Activated CD8-positive, alpha-beta T cell treated with anti-CD3 and anti-CD28 coated beads for 36 hours (primary cell): ENCODE results near the gene EBF3. TPM values are rescaled to one million over a fixed set of nuclear protein-coding genes. Genes with fewer than 3 reads are reported as not detected.

Source experiments
- ATAC-seq: fragments of 200-7000 bp; cut with Tn5 transposase; one replicate; pipeline ENCODE4 v1.10.0; 2021; ENCODE audit warnings: mild to moderate bottlenecking, moderate library complexity
- CTCF ChIA-PET: fragments of 350-600 bp; sonication (Branson Sonifier 250); formaldehyde crosslinking; loops from one replicate; lab custom pipeline; 2021; ENCODE audit warnings: antibody characterized with exemption; lab: Charles Lee
- POLR2A ChIA-PET: fragments of 350-600 bp; sonication (Branson Sonifier 250); formaldehyde crosslinking; loops from one replicate; lab custom pipeline; 2021; ENCODE audit warnings: antibody characterized with exemption; lab: Charles Lee
- DNase-seq: peaks from one replicate; pipeline ENCODE4 v3.0.0-alpha.2; 2020
- H3K27ac Mint-ChIP-seq: one replicate; pipeline ENCODE4 v1.8.0; 2021; ENCODE audit warnings: mild to moderate bottlenecking, mixed read lengths
- H3K27me3 Mint-ChIP-seq: one replicate; pipeline ENCODE4 v1.8.0; 2021; ENCODE audit warnings: mixed read lengths
- H3K36me3 Mint-ChIP-seq: one replicate; pipeline ENCODE4 v1.8.0; 2021; ENCODE audit warnings: low read depth, mixed read lengths
- H3K4me1 Mint-ChIP-seq: one replicate; pipeline ENCODE4 v1.8.0; 2021; ENCODE audit warnings: low read depth, mixed read lengths
- H3K4me3 Mint-ChIP-seq: one replicate; pipeline ENCODE4 v1.8.0; 2021; ENCODE audit warnings: mild to moderate bottlenecking, moderate library complexity, mixed read lengths
- H3K9me3 Mint-ChIP-seq: one replicate; pipeline ENCODE4 v1.8.0; 2021; ENCODE audit warnings: mixed read lengths
- intact Hi-C: fragments of 100-400 bp; cut with micrococcal nuclease; formaldehyde crosslinking; loops from one replicate; pipeline ENCODE4 v1.10.0; 2022
- total RNA-seq, 2 experiments: library from RNA; stranded (reverse); gene quantifications; one replicate each; pipeline ENCODE4 v1.2.3, GENCODE V29; 2021
- TF ChIP-seq, protein P1 (sequence below): fragments of 200-600 bp; IDR thresholded peaks from one replicate; pipeline ENCODE4 v1.8.0; 2022; ENCODE audit warnings: antibody characterized with exemption, mild to moderate bottlenecking

Gene EBF3
- total RNA-seq, 2 experiments from 2014 or later = not detected

DNA sequence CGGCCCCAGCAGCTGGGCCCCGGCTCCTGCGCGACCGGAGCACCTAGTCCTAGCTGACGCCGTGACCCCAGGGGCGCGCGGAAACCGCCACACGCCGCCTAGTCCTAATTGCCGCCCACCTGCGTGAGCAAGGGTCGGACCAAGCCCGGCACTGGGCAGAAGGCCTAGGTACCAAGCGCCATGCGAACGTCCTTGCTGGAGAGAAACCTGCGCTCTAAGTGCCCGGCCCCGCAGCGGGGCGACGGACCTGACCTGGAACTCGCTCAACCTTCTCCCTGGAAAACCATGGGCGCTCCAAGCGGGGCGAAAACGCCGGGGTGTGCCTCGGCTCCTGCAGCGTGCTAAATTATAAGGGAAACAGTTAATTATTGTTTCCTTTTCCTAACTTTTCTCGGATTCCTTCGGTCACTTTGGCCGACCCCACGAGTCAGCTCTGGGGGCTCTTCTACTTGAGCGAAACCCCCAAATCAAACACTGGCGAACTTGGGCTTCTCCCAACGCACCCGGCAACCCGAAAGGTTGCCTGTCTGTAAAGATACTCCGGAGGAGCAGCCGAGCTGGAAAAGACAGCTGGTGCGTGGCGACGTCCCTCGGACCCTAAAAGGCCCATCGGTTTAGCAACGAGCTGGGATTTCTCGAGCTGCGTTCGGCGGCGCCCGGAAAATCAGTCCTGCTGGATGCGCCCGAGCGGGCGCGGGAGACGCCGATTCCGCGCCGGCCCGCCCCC, 5.3 kb upstream of the EBF3 start:
- Mint-ChIP-seq H3K9me3 (no peaks in the 10 kb centered on the region), H3K27ac (no peak overlapping the region), H3K27me3 (peaks cover 62% of the 10 kb centered on the region), H3K36me3 (no peaks in the 10 kb centered on the region), H3K4me3 (no peak overlapping the region), H3K4me1 (peaks cover 13% of the 10 kb centered on the region)
- ChIA-PET POLR2A (interaction anchor here (0.6 kb wide), 1 partner anchor 210 kb away, joined by 3 read pairs; no protein-coding TSS in a partner anchor), CTCF (interaction anchor here (1.0 to 3.3 kb wide), 7 partner anchors 11 to 938 kb away, joined by 3 to 19 read pairs (median 10); no protein-coding TSS in a partner anchor)
- TF ChIP-seq, protein P1, sequence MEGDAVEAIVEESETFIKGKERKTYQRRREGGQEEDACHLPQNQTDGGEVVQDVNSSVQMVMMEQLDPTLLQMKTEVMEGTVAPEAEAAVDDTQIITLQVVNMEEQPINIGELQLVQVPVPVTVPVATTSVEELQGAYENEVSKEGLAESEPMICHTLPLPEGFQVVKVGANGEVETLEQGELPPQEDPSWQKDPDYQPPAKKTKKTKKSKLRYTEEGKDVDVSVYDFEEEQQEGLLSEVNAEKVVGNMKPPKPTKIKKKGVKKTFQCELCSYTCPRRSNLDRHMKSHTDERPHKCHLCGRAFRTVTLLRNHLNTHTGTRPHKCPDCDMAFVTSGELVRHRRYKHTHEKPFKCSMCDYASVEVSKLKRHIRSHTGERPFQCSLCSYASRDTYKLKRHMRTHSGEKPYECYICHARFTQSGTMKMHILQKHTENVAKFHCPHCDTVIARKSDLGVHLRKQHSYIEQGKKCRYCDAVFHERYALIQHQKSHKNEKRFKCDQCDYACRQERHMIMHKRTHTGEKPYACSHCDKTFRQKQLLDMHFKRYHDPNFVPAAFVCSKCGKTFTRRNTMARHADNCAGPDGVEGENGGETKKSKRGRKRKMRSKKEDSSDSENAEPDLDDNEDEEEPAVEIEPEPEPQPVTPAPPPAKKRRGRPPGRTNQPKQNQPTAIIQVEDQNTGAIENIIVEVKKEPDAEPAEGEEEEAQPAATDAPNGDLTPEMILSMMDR = no peak
- DNase-seq (no peak), ATAC-seq (no peak)
- intact Hi-C loops = no loop called here

- H3K27me3 Mint-ChIP-seq = peaks cover 59% of the 10 kb centered on the region
- TF ChIP-seq, protein P1 = peak; percentile 67
- H3K4me1 Mint-ChIP-seq = peaks cover 13% of the 10 kb centered on the region
- H3K36me3 Mint-ChIP-seq = no peaks in the 10 kb centered on the region
- H3K4me3 Mint-ChIP-seq = no peak overlapping the region
- intact Hi-C loops = no loop called here
- peak; percentile 52 for ATAC-seq
- ChIA-PET CTCF (interaction anchor here (1.1 kb wide), 1 partner anchor 80 kb away, joined by 3 read pairs; no protein-coding TSS in a partner anchor), POLR2A (interaction anchor here (0.6 kb wide), 1 partner anchor 210 kb away, joined by 3 read pairs; no protein-coding TSS in a partner anchor)
- peak; percentile 71 for DNase-seq
- H3K27ac Mint-ChIP-seq = no peak overlapping the region
- no peaks in the 10 kb centered on the region for H3K9me3 Mint-ChIP-seq
Observed at GRCh38 chr10:129968853-129969183, 4.7 kb upstream of the EBF3 start.

- intact Hi-C loops = no loop called here
- ChIA-PET POLR2A (interaction anchor here (0.6 kb wide), 1 partner anchor 211 kb away, joined by 3 read pairs; no protein-coding TSS in a partner anchor), CTCF (interaction anchor here (1.1 kb wide), 1 partner anchor 79 kb away, joined by 3 read pairs; no protein-coding TSS in a partner anchor)
- peaks cover 13% of the 10 kb centered on the region for H3K4me1 Mint-ChIP-seq
- H3K36me3 Mint-ChIP-seq = no peaks in the 10 kb centered on the region
- H3K27me3 Mint-ChIP-seq = peaks cover 56% of the 10 kb centered on the region
- TF ChIP-seq, protein P1 = no peak
- no peak overlapping the region for H3K4me3 Mint-ChIP-seq
- H3K27ac Mint-ChIP-seq = no peak overlapping the region
- ATAC-seq = no peak
- DNase-seq = no peak
- H3K9me3 Mint-ChIP-seq = no peaks in the 10 kb centered on the region
Observed at GRCh38 chr10:129968020-129968852, 4.2 kb upstream of the EBF3 start.

DNA sequence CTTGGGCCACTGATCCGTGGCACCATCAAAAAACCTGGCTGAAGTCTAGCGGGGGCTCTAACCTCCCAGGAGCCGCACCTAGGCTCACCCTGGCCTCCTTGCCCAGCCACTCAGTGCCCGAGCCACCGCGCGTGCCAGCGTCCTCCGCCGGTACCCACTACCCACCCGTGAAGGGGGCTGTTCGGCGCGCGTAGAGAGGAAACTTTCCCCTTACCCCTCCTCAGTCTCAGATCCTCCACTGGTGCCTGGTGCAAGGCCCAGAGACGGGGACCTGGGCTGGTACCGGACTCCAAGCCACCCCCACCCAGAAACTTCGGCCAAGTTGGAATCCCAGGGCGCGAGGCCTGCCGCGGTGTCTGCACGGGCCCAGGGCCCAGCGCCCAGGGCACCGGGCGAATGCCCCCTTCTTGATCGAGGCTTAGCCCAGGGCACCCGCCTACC, 3.5 kb upstream of the EBF3 start:
- Mint-ChIP-seq H3K9me3 (no peaks in the 10 kb centered on the region), H3K4me1 (peaks cover 16% of the 10 kb centered on the region), H3K27ac (no peak overlapping the region), H3K4me3 (no peak overlapping the region), H3K27me3 (peaks cover 59% of the 10 kb centered on the region), H3K36me3 (no peaks in the 10 kb centered on the region)
- intact Hi-C loops = no loop called here
- POLR2A ChIA-PET = no interaction called here
- DNase-seq (no peak), ATAC-seq (no peak)
- TF ChIP-seq, protein P1 = no peak
- CTCF ChIA-PET = no interaction called here
